ENCODE data around the gene ARID3C. TPM values are rescaled to one million over a fixed set of nuclear protein-coding genes. Genes with fewer than 3 reads are reported as not detected.

The ARID3C gene
- total RNA-seq, result 0.31 TPM in 1 of 2 replicates, not detected in the other

GRCh38 chr9:34628656-34629490, at the start of gene ARID3C:
Gene ARID3C (minus strand): TSS chr9:34629066. CDS start chr9:34628014, 1,052 bp downstream.

GRCh38 chr9:34662526-34663302, 33.8 kb upstream of the ARID3C start, which contains the start of gene CCL27:
Gene CCL27 (minus strand): TSS chr9:34662657. CDS start chr9:34662633, 24 bp downstream.

GRCh38 chr9:34651876-34652601, 23.2 kb upstream of the ARID3C start, which contains the start of gene IL11RA:
Gene IL11RA (plus strand): TSS chr9:34652185. CDS start chr9:34655218, 3,033 bp downstream.

GRCh38 chr9:34646211-34647083, 17.6 kb upstream of the ARID3C start, which contains the start of gene GALT:
Gene GALT (plus strand): TSS chr9:34646675. CDS start chr9:34646705, 30 bp downstream.

GRCh38 chr9:34637356-34638137, 8.7 kb upstream of the ARID3C start, which contains the start of gene SIGMAR1:
Gene SIGMAR1 (minus strand): TSS chr9:34637787. CDS start chr9:34637697, 90 bp downstream.

GRCh38 chr9:34620061-34620994, 8.5 kb downstream of the ARID3C start, which contains the start of gene DCTN3:
Gene DCTN3 (minus strand): TSS chr9:34620495. CDS start chr9:34620464, 31 bp downstream.

GRCh38 chr9:34611811-34612787, 16.8 kb downstream of the ARID3C start, which contains the start of gene RPP25L:
Gene RPP25L (minus strand): TSS chr9:34612097. CDS start chr9:34611296, 801 bp downstream.

GRCh38 chr9:34589636-34590380, 39.1 kb downstream of the ARID3C start, which contains the start of gene CNTFR:
Gene CNTFR (minus strand): TSS chr9:34589724. CDS start chr9:34568981, 20,743 bp downstream.

Other genes starting within 250 kb of the ARID3C start
- 5.9 and 6.2 TPM in 2 replicates for gene FAM219A, start 170.5 kb downstream of the ARID3C start, total RNA-seq
- not detected in 2 replicates for gene DNAI1, start 170.3 kb downstream of the ARID3C start, total RNA-seq
- not detected in 2 replicates for gene ENHO, start 106.1 kb downstream of the ARID3C start, total RNA-seq
- gene CNTFR, start 39.3 kb downstream of the ARID3C start, total RNA-seq, result not detected in 2 replicates
- 13.1 and 13.2 TPM in 2 replicates for gene RPP25L, start 17.0 kb downstream of the ARID3C start, total RNA-seq
- gene DCTN3, start 8.6 kb downstream of the ARID3C start, total RNA-seq, result 147 and 175 TPM in 2 replicates
- 40.0 and 56.3 TPM in 2 replicates for gene SIGMAR1, start 8.7 kb upstream of the ARID3C start, total RNA-seq
- gene GALT, start 17.6 kb upstream of the ARID3C start, total RNA-seq, result 26.8 and 34.8 TPM in 2 replicates
- 23.4 and 31.1 TPM in 2 replicates for gene IL11RA, start 23.1 kb upstream of the ARID3C start, total RNA-seq
- not detected in 2 replicates for gene CCL27, start 33.6 kb upstream of the ARID3C start, total RNA-seq
- gene CCL19, start 62.2 kb upstream of the ARID3C start, total RNA-seq, result not detected in 2 replicates
- gene CCL21, start 81.1 kb upstream of the ARID3C start, total RNA-seq, result not detected in 2 replicates

Data from aortic smooth muscle cell (primary cell).